Measurements from ENCODE around the gene SPX.

SPX gene

GRCh38 chr12:21577516-21577915, 51.4 kb downstream of the SPX start:
- no peak for DNase-seq (ENCODE audit: low read depth in 2 of 2, low spot score in 1 of 2)

GRCh38 chr12:21580748-21581516, 54.8 kb downstream of the SPX start:
- DNase-seq (ENCODE audit: low read depth in 2 of 2, low spot score in 1 of 2), result no peak

Measured in stimulated activated CD8-positive, alpha-beta memory T cell treated with anti-CD3 and anti-CD28 coated beads, Interleukin-4, amount 100 ng/mL, for 4 hours (primary cell).